ENCODE results near the gene GCNT2.
"Not testable (repeated sequence)": the region's sequence is repeated elsewhere in the genome, so short reads cannot be mapped to it uniquely, and the experiment has no call there.

The GCNT2 gene

DNA sequence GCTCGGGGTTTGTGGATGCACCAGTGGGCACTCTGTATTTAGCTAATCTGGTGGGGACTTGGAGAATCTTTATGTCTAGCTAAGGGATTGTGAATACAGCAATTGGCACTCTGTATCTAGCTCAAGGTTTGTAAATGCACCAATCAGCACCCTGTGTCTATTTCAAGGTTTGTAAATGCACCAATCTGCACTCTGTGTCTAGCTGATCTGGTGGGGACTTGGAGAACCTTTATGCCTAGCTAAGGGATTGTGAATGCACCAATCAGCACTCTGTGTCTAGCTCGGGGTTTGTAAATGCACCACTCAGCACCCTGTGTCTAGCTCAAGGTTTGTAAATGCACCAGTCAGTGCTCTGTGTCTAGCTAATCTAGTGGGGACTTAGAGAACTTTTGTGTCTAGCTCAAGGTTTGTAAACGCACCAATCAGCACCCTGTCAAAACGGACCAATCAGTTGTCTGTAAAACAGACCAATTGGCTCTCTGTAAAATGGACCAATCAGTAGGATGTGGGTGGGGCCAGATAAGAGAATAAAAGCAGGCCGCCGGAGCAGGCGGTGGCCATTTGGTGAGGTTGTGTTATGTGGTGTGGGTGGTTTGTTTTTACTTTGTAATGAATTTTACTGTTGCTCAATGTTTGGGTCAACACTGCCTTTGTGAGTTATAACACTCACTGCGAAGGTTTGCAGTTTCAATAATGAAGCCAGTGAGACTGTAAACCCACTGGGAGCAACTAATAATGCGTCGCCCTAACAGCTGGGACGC is 139.5 kb downstream of the GCNT2 start:
- DNase-seq (ENCODE audit: low read depth) = not testable (repeated sequence)

DNA sequence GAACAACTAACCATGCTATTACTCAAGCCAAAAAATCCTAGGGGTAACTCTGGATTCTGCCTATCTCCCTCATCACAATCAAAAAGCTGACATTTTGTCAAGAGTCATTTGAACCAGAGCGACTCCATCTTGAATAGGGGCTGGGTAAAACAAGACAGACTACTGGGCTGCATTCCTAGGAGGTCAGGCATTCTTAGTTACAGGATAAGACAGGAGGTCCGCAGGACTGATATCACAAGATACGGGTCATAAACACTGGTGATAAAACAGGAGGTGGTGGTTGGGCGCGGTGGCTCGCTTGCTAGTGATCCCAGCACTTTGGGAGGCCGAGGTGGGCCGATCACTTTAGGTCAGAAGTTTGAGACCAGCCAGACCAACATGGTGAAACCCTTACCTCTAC is 141.1 kb downstream of the GCNT2 start:
- no peak for DNase-seq (ENCODE audit: low read depth)

DNA sequence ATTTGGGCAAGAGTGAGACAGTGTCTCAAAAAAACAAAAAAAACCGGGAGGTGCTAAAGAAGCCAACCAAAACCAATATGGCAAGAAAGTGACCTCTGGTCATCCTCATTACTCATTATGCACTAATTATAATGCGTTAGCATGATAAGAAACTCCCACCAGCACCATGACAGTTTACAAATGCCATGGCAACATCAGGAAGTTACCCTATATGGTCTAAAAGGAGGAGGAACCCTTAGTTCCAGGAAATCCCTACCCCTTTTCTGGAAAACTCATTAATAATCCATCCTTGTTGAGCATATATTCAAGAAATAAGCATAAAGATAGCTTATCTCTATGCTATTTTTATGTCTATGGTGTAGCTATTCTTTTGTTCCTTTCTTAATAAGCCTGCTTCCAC is 141.6 kb downstream of the GCNT2 start:
- DNase-seq (ENCODE audit: low read depth) = no peak

DNA sequence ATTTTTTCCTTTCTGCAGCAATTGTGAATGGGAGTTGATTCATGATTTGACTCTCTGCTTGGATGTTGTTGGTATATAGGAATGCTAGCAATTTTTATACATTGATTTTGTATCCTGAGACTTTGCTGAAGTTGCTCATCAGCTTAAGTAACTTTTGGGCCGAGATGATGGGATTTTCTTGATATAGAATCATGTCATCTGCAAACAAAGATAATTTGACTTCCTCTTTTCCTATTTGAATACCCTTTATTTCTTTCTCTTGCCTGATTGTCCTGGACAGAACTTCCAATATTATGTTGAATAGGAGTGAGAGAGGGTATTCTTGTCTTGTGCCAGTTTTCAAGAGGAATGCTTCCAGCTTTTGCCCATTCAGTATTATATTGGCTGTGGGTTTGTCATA is 144.4 kb downstream of the GCNT2 start:
- DNase-seq (ENCODE audit: low read depth) = not testable (repeated sequence)

DNA sequence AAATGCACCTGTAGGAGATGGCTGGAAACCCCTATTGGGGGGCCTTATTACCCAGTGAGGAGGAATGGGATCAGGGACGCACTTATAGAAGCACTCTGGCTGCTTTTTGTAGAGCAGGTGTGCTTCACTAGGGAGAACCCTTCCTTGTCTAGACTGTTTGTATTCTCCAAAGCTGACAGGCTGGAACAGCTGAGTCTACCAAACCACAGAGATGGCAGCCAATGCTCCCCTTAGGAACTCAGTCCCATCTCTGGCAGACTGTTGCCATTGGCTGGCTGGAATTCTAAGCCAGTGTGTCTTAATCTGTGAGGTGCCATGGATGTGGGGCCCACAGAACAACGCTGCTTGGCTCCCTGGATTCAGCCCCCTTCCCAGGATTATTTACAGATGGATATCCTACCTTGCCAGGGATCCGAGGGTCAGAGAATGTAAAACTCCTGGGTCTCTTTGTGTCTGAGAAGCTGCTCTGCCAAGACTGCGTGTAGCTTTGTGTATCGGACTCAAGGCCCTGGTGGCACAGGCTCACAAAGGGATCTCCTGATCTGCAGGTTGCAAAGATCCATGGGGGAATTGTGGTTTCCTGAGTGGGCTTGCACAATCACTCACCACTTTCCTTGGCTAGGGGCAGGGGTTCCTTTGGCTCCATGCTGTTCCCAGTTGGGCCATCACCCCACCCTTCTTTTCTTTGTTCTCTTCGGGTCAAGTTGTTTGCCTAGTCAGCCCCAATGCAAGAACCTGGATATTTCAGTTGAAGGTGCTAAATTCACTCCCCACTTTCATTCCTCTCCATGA is 147.2 kb downstream of the GCNT2 start:
- no peak for DNase-seq (ENCODE audit: low read depth)

DNA sequence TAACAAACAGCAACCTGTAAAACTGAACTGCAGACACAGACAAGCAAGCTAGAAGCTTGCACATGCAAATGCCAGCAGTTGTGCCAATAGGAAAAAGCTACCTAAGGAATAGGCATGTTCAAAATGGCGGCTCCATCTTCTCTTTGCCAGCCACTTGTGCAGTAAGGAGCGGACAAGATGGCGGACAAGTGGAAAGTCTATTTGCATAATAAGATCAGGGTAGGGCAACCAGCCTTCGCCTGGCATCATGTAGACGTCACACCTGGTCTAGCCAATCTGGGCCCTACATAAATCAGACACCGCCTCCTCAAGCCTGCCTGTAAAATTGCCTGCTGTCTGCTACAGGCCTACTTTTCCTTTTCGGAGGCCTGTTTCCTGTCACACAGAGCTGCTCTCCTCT is 155.3 kb downstream of the GCNT2 start:
- no peak for DNase-seq (ENCODE audit: low read depth)

DNA sequence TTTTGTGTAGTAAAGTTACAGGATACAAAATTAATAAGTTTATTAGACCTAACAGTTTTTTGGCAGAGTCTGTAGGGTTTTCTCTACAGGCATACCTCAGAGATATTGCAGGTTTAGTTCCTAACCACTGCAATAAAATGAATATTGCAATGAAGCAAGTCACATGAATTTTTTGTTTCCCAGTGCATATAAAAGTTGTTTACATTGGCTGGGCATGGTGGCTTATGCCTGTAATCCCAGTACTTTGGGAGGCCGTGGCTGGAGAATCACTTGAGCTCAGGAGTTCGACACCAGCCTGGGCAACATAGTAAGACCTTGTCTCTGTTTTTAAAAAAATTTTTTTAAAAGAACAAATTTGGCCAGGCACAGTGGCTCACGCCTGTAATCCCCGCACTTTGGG is 157.3 kb downstream of the GCNT2 start:
- no peak for DNase-seq (ENCODE audit: low read depth)

Measured in activated T-cell treated with anti-CD3 and anti-CD28 coated beads for 48 hours (primary cell).